Neural cell (in vitro differentiated cells): Measurements from ENCODE around the gene GPNMB.

Experiments used
- CTCF ChIP-seq: fragments of 450-650 bp; IDR thresholded peaks from 2 replicates; pipeline ENCODE4 v1.5.1; 2014; ENCODE audit warnings: antibody characterized with exemption, mild to moderate bottlenecking, moderate library complexity; ENCODE audit not compliant: poor library complexity, severe bottlenecking
- RAD21 ChIP-seq: fragments of 450-650 bp; conservative IDR thresholded peaks from 2 replicates; pipeline ENCODE4 v1.6.1; 2014; ENCODE audit warnings: antibody characterized with exemption, mild to moderate bottlenecking, moderate library complexity
- REST ChIP-seq: IDR thresholded peaks from 2 replicates; pipeline ENCODE4 v1.6.1; 2012; ENCODE audit warnings: borderline replicate concordance

GRCh38 chr7:23268167-23268566, 21.6 kb downstream of the GPNMB start:
- TF ChIP-seq CTCF (no peak), RAD21 (no peak), REST (no peak)
